ENCODE measurements around the gene SRSF10.

GRCh38 chr1:23980728-23981070 is 572 bp upstream of the SRSF10 start:
- TF ChIP-seq CTCF (IDR thresholded peaks at IDR 0.05; ENCODE audit: insufficient read depth, low read length) (no peak), GABPA (IDR thresholded peaks at IDR 0.05; ENCODE audit: low read depth) (no peak), REST (IDR thresholded peaks at IDR 0.05; ENCODE audit: insufficient replicate concordance, low read depth) (no peak), SPI1 (IDR thresholded peaks at IDR 0.05; ENCODE audit: borderline replicate concordance, low read depth) (no peak), POLR2AphosphoS5 (IDR thresholded peaks at IDR 0.05; ENCODE audit: low read depth) (0 out of 2 replicates have a peak, but pooled peaks have one; percentile 5)
